Bronchial epithelial cell (primary cell): ENCODE results near the gene MCF2L2. TPM values are rescaled to one million over a fixed set of nuclear protein-coding genes. Genes with fewer than 3 reads are reported as not detected.

Experiments used
- DNase-seq: peaks from one replicate; pipeline ENCODE4 v3.0.0-alpha.2; 2010; ENCODE audit warnings: low read depth
- FAIRE-seq: peaks from 2 replicates; lab custom pipeline; 2011; peaks lifted over from hg19 to GRCh38; lab: Jason Lieb, UNC
- H3K27me3 ChIP-seq: 2 replicates; pipeline ENCODE4 v1.5.1; 2011; ENCODE audit warnings: low read length; ENCODE audit not compliant: control insufficient read depth, insufficient read depth
- H3K36me3 ChIP-seq: 2 replicates; pipeline ENCODE4 v1.5.1; 2011; ENCODE audit warnings: low read length; ENCODE audit not compliant: control insufficient read depth, insufficient read depth
- H3K4me3 ChIP-seq: 2 replicates; pipeline ENCODE4 v1.5.1; 2011; ENCODE audit warnings: mild to moderate bottlenecking, low read depth, low read length, control low read depth
- CTCF ChIP-seq: IDR thresholded peaks from 2 replicates; pipeline ENCODE4 v1.5.1; 2011; ENCODE audit warnings: mild to moderate bottlenecking, moderate library complexity, low read length, control low read depth, inconsistent platforms; ENCODE audit not compliant: insufficient read depth, severe bottlenecking
- total RNA-seq: library from RNA; depleted of rRNA; stranded (reverse); fragments of >200 nt; gene quantifications from 2 replicates; pipeline ENCODE4 v1.2.1, GENCODE V29; 2014

Gene MCF2L2
- total RNA-seq, 1 donor from 2014 or later = 0.26 TPM

GRCh38 chr3:183327343-183327742 lies 101.1 kb downstream of the MCF2L2 start:
- TF ChIP-seq CTCF = no peak
- Histone ChIP-seq H3K27me3 (no peaks in the 10 kb centered on the region), H3K4me3 (no peak overlapping the region), H3K36me3 (no peaks in the 10 kb centered on the region)
- no peak for DNase-seq
- FAIRE-seq = no peak

- DNase-seq = peak; percentile 78
- no peak for TF ChIP-seq CTCF
- no peak for FAIRE-seq
- Histone ChIP-seq H3K4me3 (no peak overlapping the region), H3K36me3 (no peaks in the 10 kb centered on the region), H3K27me3 (no peaks in the 10 kb centered on the region)
These were observed 104.3 kb downstream of the MCF2L2 start for GRCh38 chr3:183324083-183324482.

GRCh38 chr3:183319371-183319770 lies 109.0 kb downstream of the MCF2L2 start:
- no peak for TF ChIP-seq CTCF
- no peak for FAIRE-seq
- H3K36me3 ChIP-seq = no peaks in the 10 kb centered on the region
- H3K27me3 ChIP-seq = no peaks in the 10 kb centered on the region
- no peak for DNase-seq
- no peak overlapping the region for H3K4me3 ChIP-seq

GRCh38 chr3:183318877-183319276 lies 109.5 kb downstream of the MCF2L2 start:
- Histone ChIP-seq H3K4me3 (no peak overlapping the region), H3K36me3 (no peaks in the 10 kb centered on the region), H3K27me3 (no peaks in the 10 kb centered on the region)
- DNase-seq (no peak), FAIRE-seq (no peak)
- TF ChIP-seq CTCF = no peak

GRCh38 chr3:183317886-183318865 lies 110.2 kb downstream of the MCF2L2 start:
- H3K27me3 ChIP-seq = no peaks in the 10 kb centered on the region
- FAIRE-seq (no peak), DNase-seq (peak; percentile 60)
- H3K4me3 ChIP-seq = no peak overlapping the region
- no peaks in the 10 kb centered on the region for H3K36me3 ChIP-seq
- no peak for TF ChIP-seq CTCF
